ENCODE measurements around the gene AGPAT3.
A peak's percentile ranks its signal among the peaks of the same experiment; 100 is the strongest.

AGPAT3 gene

DNA sequence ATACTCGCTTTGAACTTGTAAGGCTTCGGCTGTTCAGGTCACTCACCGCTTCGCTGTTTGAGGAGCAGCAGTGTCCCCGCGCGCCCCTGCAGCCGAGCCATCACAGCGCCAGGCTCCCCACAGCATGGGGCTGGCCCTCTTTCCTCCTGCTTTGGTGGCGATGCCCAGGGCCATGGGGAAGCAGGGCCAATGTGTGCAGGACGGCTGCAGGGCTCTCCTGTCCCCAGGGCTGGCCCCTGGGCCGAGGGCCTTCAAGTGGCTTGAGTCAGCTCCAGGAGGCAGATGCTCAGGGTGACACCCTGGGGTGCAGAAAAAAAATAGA, 108.6 kb downstream of the AGPAT3 start:
- no peaks in the 10 kb centered on the region for H3K9me3 ChIP-seq (ENCODE audit: control insufficient read depth in 1 of 2, low read length in 2 of 2)
- H3K9ac ChIP-seq (ENCODE audit: low read depth in 1 of 2, low read length in 2 of 2): no peak overlapping the region
- H3K27ac ChIP-seq (ENCODE audit: low read depth, low read length): no peak overlapping the region
- no peaks in the 10 kb centered on the region for H3K27me3 ChIP-seq (ENCODE audit: control insufficient read depth in 1 of 2, insufficient read depth in 2 of 2, low read length in 2 of 2)
- H3K4me1 ChIP-seq (ENCODE audit: control insufficient read depth in 1 of 2, insufficient read depth in 2 of 2, low read length in 2 of 2): peaks cover 0 to 6% of the 10 kb centered on the region in 2 donors
- H3K4me3 ChIP-seq (ENCODE audit: low read depth in 1 of 2, low read length in 2 of 2): no peak overlapping the region
- H3K36me3 ChIP-seq (ENCODE audit: control insufficient read depth in 1 of 2, insufficient read depth in 2 of 2, low read length in 2 of 2): peaks cover 18 to 59% of the 10 kb centered on the region in 2 donors

DNA sequence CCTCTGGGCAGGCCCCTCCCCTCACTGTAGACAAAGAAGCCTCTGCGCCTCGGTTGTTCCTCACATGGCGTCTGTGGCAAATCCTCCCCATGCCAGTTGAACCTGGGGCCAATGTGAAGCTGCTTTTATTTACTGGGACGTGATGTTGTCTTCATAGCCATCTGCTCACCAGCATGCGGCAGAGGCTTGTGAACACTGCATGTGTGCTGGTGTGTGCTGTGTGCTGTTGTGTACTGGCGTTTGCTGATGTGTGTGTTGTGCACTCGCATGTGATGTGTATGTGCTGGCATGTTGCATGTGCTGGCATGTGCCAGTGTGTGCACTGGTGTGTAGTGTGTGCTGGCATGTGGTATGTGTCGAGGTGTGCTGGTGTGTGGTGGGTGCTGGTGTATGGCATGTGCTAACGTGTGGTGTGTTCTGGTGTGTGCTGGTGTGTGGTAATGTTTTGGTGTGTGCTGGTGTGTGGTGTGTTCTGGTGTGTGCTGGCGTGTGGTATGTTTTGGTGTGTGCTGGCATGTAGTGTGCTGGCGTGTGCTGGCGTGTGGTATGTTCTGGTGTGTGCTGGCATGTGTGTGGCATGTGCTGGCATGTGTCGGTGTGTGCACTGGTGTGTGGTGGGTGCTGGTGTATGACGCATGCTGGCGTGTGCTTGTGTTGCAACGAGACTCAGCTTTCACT, 109.9 kb downstream of the AGPAT3 start:
- Histone ChIP-seq H3K4me1 (ENCODE audit: control insufficient read depth in 1 of 2, insufficient read depth in 2 of 2, low read length in 2 of 2) (peaks cover 0 to 6% of the 10 kb centered on the region in 2 donors), H3K27ac (ENCODE audit: low read depth, low read length) (no peak overlapping the region), H3K9me3 (ENCODE audit: control insufficient read depth in 1 of 2, low read length in 2 of 2) (no peaks in the 10 kb centered on the region), H3K36me3 (ENCODE audit: control insufficient read depth in 1 of 2, insufficient read depth in 2 of 2, low read length in 2 of 2) (peaks cover 14 to 56% of the 10 kb centered on the region in 2 donors), H3K9ac (ENCODE audit: low read depth in 1 of 2, low read length in 2 of 2) (peak overlapping the region in 1 of 2 donors; percentile 20), H3K4me3 (ENCODE audit: low read depth in 1 of 2, low read length in 2 of 2) (no peak overlapping the region), H3K27me3 (ENCODE audit: control insufficient read depth in 1 of 2, insufficient read depth in 2 of 2, low read length in 2 of 2) (no peaks in the 10 kb centered on the region)

DNA sequence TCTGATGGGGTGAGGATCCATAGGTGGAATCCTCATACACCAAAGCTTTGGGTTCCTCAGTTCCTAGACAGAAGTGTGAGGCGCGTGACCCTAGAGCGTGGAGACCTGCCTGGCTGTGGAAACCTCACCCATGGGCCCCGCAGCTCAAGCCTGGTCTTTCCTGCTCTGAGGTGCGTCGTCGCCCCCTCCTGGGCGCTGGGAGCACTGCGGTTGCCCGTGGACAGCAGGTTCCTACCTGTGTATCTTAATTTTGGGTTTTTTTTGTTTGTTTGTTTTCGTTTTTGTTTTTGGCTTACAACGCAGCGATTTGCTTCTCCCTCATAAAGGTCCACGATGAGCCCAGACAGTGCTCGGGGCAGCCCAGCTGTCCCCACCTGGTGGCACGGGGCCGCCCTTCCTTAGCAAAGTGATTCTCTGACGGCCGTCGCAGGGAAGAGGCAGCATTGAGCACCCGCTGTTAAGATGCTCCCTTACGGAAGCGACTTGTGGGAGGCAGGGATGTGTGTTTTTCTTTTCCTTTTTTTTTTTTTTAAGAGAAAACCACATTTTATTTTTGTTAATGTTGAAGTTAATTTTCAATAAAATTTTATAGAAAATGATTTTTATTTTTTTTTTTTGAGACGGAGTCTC, 110.6 kb downstream of the AGPAT3 start:
- H3K4me1 ChIP-seq (ENCODE audit: control insufficient read depth in 1 of 2, insufficient read depth in 2 of 2, low read length in 2 of 2): peaks cover 0 to 6% of the 10 kb centered on the region in 2 donors
- peak overlapping the region in 1 of 2 donors; percentile 20 for H3K9ac ChIP-seq (ENCODE audit: low read depth in 1 of 2, low read length in 2 of 2)
- peaks cover 9 to 54% of the 10 kb centered on the region in 2 donors for H3K36me3 ChIP-seq (ENCODE audit: control insufficient read depth in 1 of 2, insufficient read depth in 2 of 2, low read length in 2 of 2)
- H3K9me3 ChIP-seq (ENCODE audit: control insufficient read depth in 1 of 2, low read length in 2 of 2): no peaks in the 10 kb centered on the region
- H3K27ac ChIP-seq (ENCODE audit: low read depth, low read length): no peak overlapping the region
- no peaks in the 10 kb centered on the region for H3K27me3 ChIP-seq (ENCODE audit: control insufficient read depth in 1 of 2, insufficient read depth in 2 of 2, low read length in 2 of 2)
- H3K4me3 ChIP-seq (ENCODE audit: low read depth in 1 of 2, low read length in 2 of 2): no peak overlapping the region

- Histone ChIP-seq H3K9ac (ENCODE audit: low read depth in 1 of 2, low read length in 2 of 2) (no peak overlapping the region), H3K27me3 (ENCODE audit: control insufficient read depth in 1 of 2, insufficient read depth in 2 of 2, low read length in 2 of 2) (no peaks in the 10 kb centered on the region), H3K4me3 (ENCODE audit: low read depth in 1 of 2, low read length in 2 of 2) (no peak overlapping the region), H3K4me1 (ENCODE audit: control insufficient read depth in 1 of 2, insufficient read depth in 2 of 2, low read length in 2 of 2) (peaks cover 0 to 6% of the 10 kb centered on the region in 2 donors), H3K9me3 (ENCODE audit: control insufficient read depth in 1 of 2, low read length in 2 of 2) (no peaks in the 10 kb centered on the region), H3K36me3 (ENCODE audit: control insufficient read depth in 1 of 2, insufficient read depth in 2 of 2, low read length in 2 of 2) (peaks cover 10 to 55% of the 10 kb centered on the region in 2 donors), H3K27ac (ENCODE audit: low read depth, low read length) (no peak overlapping the region)
These were observed 111.6 kb downstream of the AGPAT3 start for GRCh38 chr21:43976661-43977060.

- no peak overlapping the region for H3K9ac ChIP-seq (ENCODE audit: low read depth in 1 of 2, low read length in 2 of 2)
- no peak overlapping the region for H3K27ac ChIP-seq (ENCODE audit: low read depth, low read length)
- H3K36me3 ChIP-seq (ENCODE audit: control insufficient read depth in 1 of 2, insufficient read depth in 2 of 2, low read length in 2 of 2): peaks cover 11 to 52% of the 10 kb centered on the region in 2 donors
- no peaks in the 10 kb centered on the region for H3K9me3 ChIP-seq (ENCODE audit: control insufficient read depth in 1 of 2, low read length in 2 of 2)
- no peaks in the 10 kb centered on the region for H3K27me3 ChIP-seq (ENCODE audit: control insufficient read depth in 1 of 2, insufficient read depth in 2 of 2, low read length in 2 of 2)
- peaks cover 0 to 6% of the 10 kb centered on the region in 2 donors for H3K4me1 ChIP-seq (ENCODE audit: control insufficient read depth in 1 of 2, insufficient read depth in 2 of 2, low read length in 2 of 2)
- H3K4me3 ChIP-seq (ENCODE audit: low read depth in 1 of 2, low read length in 2 of 2): no peak overlapping the region
These were observed 113.0 kb downstream of the AGPAT3 start for GRCh38 chr21:43978060-43978459.

- Histone ChIP-seq H3K9ac (ENCODE audit: low read depth in 1 of 2, low read length in 2 of 2) (no peak overlapping the region), H3K9me3 (ENCODE audit: control insufficient read depth in 1 of 2, low read length in 2 of 2) (no peaks in the 10 kb centered on the region), H3K27ac (ENCODE audit: low read depth, low read length) (no peak overlapping the region), H3K36me3 (ENCODE audit: control insufficient read depth in 1 of 2, insufficient read depth in 2 of 2, low read length in 2 of 2) (peaks cover 11 to 47% of the 10 kb centered on the region in 2 donors), H3K4me1 (ENCODE audit: control insufficient read depth in 1 of 2, insufficient read depth in 2 of 2, low read length in 2 of 2) (peaks cover 0 to 6% of the 10 kb centered on the region in 2 donors), H3K27me3 (ENCODE audit: control insufficient read depth in 1 of 2, insufficient read depth in 2 of 2, low read length in 2 of 2) (no peaks in the 10 kb centered on the region), H3K4me3 (ENCODE audit: low read depth in 1 of 2, low read length in 2 of 2) (no peak overlapping the region)
These were observed 114.6 kb downstream of the AGPAT3 start for GRCh38 chr21:43979654-43980053.

DNA sequence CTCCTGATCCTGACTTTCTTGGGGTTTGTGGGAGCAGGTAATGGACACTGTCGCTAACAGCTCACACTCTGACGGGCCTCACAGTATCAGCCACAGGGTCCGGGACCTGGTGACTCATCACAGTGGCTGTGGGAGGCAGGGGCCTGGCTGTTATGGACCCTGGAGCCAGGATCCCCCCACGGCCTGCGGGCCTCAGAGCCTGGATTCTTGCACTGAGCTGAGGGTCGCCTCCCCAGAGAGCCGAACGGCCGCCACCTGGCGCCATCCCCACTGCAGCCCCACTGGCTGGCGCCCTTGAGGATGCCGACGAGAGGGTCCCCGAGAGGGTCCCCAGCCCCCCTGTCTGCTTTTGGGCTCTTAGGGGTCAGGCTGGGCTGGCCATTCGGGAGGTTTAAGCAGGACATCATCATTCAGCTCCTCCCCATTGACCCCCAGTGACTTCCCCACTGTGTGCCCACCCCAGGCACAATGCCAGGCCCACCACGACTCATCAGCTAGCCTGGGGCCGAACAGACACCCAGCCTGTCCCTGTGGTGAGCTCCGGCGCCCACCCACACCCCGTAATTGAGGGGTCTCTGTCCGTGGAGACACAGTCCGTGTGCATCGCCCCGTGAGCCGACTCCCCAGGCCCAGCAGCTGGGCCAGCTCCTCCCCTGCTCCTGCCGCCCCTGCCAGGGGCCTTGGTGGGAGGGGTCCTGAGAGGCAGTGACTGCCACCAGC, 116.3 kb downstream of the AGPAT3 start:
- H3K36me3 ChIP-seq (ENCODE audit: control insufficient read depth in 1 of 2, insufficient read depth in 2 of 2, low read length in 2 of 2): peaks cover 11 to 43% of the 10 kb centered on the region in 2 donors
- no peak overlapping the region for H3K27ac ChIP-seq (ENCODE audit: low read depth, low read length)
- H3K4me1 ChIP-seq (ENCODE audit: control insufficient read depth in 1 of 2, insufficient read depth in 2 of 2, low read length in 2 of 2): no peaks in the 10 kb centered on the region
- H3K27me3 ChIP-seq (ENCODE audit: control insufficient read depth in 1 of 2, insufficient read depth in 2 of 2, low read length in 2 of 2): no peaks in the 10 kb centered on the region
- H3K4me3 ChIP-seq (ENCODE audit: low read depth in 1 of 2, low read length in 2 of 2): no peak overlapping the region
- no peak overlapping the region for H3K9ac ChIP-seq (ENCODE audit: low read depth in 1 of 2, low read length in 2 of 2)
- no peaks in the 10 kb centered on the region for H3K9me3 ChIP-seq (ENCODE audit: control insufficient read depth in 1 of 2, low read length in 2 of 2)

DNA sequence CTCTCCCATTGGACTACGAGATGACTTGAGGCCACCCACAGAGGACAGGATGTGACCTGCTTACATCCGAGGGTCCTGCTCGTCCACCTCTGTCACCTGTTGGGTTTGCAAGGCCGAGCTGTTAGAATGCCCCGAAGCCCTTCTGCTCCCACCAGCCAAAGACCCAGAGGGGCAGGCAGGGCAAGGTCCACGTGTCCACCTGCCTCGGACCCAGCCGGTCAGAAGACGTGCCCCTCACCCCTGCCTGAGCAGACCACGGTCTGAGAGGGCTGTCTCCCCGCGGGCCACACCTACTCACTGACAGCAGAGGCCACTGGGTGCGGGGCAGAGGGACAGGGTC, 116.8 kb downstream of the AGPAT3 start:
- Histone ChIP-seq H3K9me3 (ENCODE audit: control insufficient read depth in 1 of 2, low read length in 2 of 2) (no peaks in the 10 kb centered on the region), H3K4me3 (ENCODE audit: low read depth in 1 of 2, low read length in 2 of 2) (no peak overlapping the region), H3K9ac (ENCODE audit: low read depth in 1 of 2, low read length in 2 of 2) (no peak overlapping the region), H3K27ac (ENCODE audit: low read depth, low read length) (no peak overlapping the region), H3K36me3 (ENCODE audit: control insufficient read depth in 1 of 2, insufficient read depth in 2 of 2, low read length in 2 of 2) (peaks cover 11 to 43% of the 10 kb centered on the region in 2 donors), H3K27me3 (ENCODE audit: control insufficient read depth in 1 of 2, insufficient read depth in 2 of 2, low read length in 2 of 2) (no peaks in the 10 kb centered on the region), H3K4me1 (ENCODE audit: control insufficient read depth in 1 of 2, insufficient read depth in 2 of 2, low read length in 2 of 2) (no peaks in the 10 kb centered on the region)

DNA sequence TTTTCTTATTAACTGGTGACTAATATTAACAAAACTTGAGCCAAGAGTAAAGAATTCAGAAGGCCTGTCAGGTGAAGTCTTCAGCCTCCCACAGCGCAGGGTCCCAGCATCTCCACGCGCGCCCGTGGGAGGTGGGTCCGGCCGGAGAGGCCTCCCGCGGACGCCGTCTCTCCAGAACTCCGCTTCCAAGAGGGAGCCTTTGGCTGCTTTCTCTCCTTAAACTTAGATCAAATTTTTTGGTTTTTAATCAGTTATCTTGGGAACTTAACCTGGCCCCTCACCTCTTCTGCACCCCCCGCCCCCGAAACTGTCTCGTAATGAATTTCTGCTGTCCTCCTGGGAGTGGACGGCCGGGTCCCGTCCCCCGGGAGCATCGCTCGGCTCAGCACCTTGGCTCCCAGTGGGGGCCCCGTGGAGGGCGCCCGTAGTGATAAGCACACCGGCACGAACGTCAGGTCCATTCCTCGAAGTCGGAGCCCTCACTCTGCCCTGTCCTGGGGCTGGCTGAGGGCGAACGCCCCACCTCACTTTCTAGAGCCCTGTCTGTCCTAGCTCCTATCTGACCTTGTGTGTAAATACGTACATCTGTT, 117.6 kb downstream of the AGPAT3 start:
- Histone ChIP-seq H3K36me3 (ENCODE audit: control insufficient read depth in 1 of 2, insufficient read depth in 2 of 2, low read length in 2 of 2) (peaks cover 11 to 40% of the 10 kb centered on the region in 2 donors), H3K27ac (ENCODE audit: low read depth, low read length) (no peak overlapping the region), H3K4me1 (ENCODE audit: control insufficient read depth in 1 of 2, insufficient read depth in 2 of 2, low read length in 2 of 2) (no peaks in the 10 kb centered on the region), H3K27me3 (ENCODE audit: control insufficient read depth in 1 of 2, insufficient read depth in 2 of 2, low read length in 2 of 2) (no peaks in the 10 kb centered on the region), H3K9ac (ENCODE audit: low read depth in 1 of 2, low read length in 2 of 2) (no peak overlapping the region), H3K9me3 (ENCODE audit: control insufficient read depth in 1 of 2, low read length in 2 of 2) (no peaks in the 10 kb centered on the region), H3K4me3 (ENCODE audit: low read depth in 1 of 2, low read length in 2 of 2) (no peak overlapping the region)

DNA sequence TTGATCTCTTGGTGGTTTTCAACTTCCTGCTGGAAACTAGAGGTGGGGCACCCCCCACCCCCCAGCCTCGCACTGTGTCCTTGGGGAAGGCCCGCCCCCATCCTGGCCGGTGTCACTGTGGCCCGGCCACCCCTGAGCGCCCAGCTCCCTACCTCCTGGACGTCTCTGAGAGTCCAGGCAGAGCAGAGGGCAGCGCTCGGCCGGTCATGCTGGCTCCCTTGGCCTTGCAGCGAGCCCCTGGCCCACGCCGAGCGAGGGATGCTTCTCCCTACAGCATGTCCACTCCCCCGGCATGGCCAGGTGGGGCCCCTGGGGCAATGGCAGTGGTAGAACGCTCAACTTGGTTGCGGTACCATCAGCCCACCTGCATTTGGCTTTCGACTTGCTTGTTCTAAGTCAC, 118.4 kb downstream of the AGPAT3 start:
- Histone ChIP-seq H3K27ac (ENCODE audit: low read depth, low read length) (no peak overlapping the region), H3K36me3 (ENCODE audit: control insufficient read depth in 1 of 2, insufficient read depth in 2 of 2, low read length in 2 of 2) (peaks cover 11 to 34% of the 10 kb centered on the region in 2 donors), H3K4me1 (ENCODE audit: control insufficient read depth in 1 of 2, insufficient read depth in 2 of 2, low read length in 2 of 2) (no peaks in the 10 kb centered on the region), H3K9me3 (ENCODE audit: control insufficient read depth in 1 of 2, low read length in 2 of 2) (no peaks in the 10 kb centered on the region), H3K9ac (ENCODE audit: low read depth in 1 of 2, low read length in 2 of 2) (no peak overlapping the region), H3K4me3 (ENCODE audit: low read depth in 1 of 2, low read length in 2 of 2) (no peak overlapping the region), H3K27me3 (ENCODE audit: control insufficient read depth in 1 of 2, insufficient read depth in 2 of 2, low read length in 2 of 2) (no peaks in the 10 kb centered on the region)
